ENCODE results near the gene FOXB2.
A peak's percentile ranks its signal among the peaks of the same experiment; 100 is the strongest.

FOXB2 gene

GRCh38 chr9:77016121-77016525 is 3.3 kb upstream of the FOXB2 start:
- peak overlapping the region in 3 of 7 experiments; percentile 33 to 48 (median 36) for H3K4me3 ChIP-seq (ENCODE audit: control insufficient read depth in 1 of 7, extremely low read depth in 1 of 7, insufficient read depth in 4 of 7, low read depth in 2 of 7, low read length in 6 of 7)

GRCh38 chr9:77016526-77017504 is 2.6 kb upstream of the FOXB2 start:
- Histone ChIP-seq H3K36me3 (ENCODE audit: control insufficient read depth in 4 of 4, insufficient read depth in 4 of 4, low read length in 3 of 4) (no peaks in the 10 kb centered on the region), H3K27ac (ENCODE audit: insufficient read depth in 1 of 2, low read depth in 1 of 2, low read length in 2 of 2, poor library complexity in 1 of 2, severe bottlenecking in 2 of 2) (no peak overlapping the region), H3K4me1 (ENCODE audit: control extremely low read depth in 1 of 4, control insufficient read depth in 4 of 4, insufficient read depth in 4 of 4, low read length in 3 of 4) (peaks cover 0 to 61% (median 35%) of the 10 kb centered on the region in 4 experiments), H3K4me3 (ENCODE audit: control insufficient read depth in 1 of 7, extremely low read depth in 1 of 7, insufficient read depth in 4 of 7, low read depth in 2 of 7, low read length in 6 of 7) (peak overlapping the region in 3 of 7 experiments; percentile 33 to 48 (median 36)), H3K27me3 (replicated peaks in 2 of 5; ENCODE audit: control insufficient read depth in 4 of 5, insufficient read depth in 5 of 5, low read length in 4 of 5) (peaks cover 9 to 99% (median 75%) of the 10 kb centered on the region in 5 experiments), H3K9me3 (ENCODE audit: control extremely low read depth in 1 of 5, control insufficient read depth in 4 of 5, insufficient read depth in 2 of 5, low read depth in 1 of 5, low read length in 4 of 5) (peaks cover 0 to 4% (median 0%) of the 10 kb centered on the region in 5 experiments)
- CTCF ChIA-PET, result interaction anchor here (1.1 to 1.4 kb wide), 4 partner anchors 8 to 205 kb away, joined by 3 to 6 read pairs (median 3); no protein-coding TSS in a partner anchor
- POLR2A ChIA-PET, result no interaction called here
- peak in 2 of 3 donors; percentile 43 to 48 for DNase-seq
- WGBS (ENCODE audit: insufficient coverage), result 5% methylated on average over 42 of the region's 47 CpGs

More at GRCh38 chr9:77016121-77016525, 3.3 kb upstream of the FOXB2 start:
- DNase-seq, result peak; percentile 66 to 87 (median 87)
- ChIA-PET POLR2A (no interaction called here), CTCF (interaction anchor here (1.1 to 1.4 kb wide), 4 partner anchors 9 to 280 kb away, joined by 3 to 6 read pairs (median 3); no protein-coding TSS in a partner anchor)
- Histone ChIP-seq H3K9me3 (ENCODE audit: control extremely low read depth in 1 of 5, control insufficient read depth in 4 of 5, insufficient read depth in 2 of 5, low read depth in 1 of 5, low read length in 4 of 5) (peaks cover 0 to 4% (median 0%) of the 10 kb centered on the region in 5 experiments), H3K4me1 (ENCODE audit: control extremely low read depth in 1 of 4, control insufficient read depth in 4 of 4, insufficient read depth in 4 of 4, low read length in 3 of 4) (peaks cover 0 to 60% (median 35%) of the 10 kb centered on the region in 4 experiments), H3K36me3 (ENCODE audit: control insufficient read depth in 4 of 4, insufficient read depth in 4 of 4, low read length in 3 of 4) (no peaks in the 10 kb centered on the region), H3K27me3 (replicated peaks in 2 of 5; ENCODE audit: control insufficient read depth in 4 of 5, insufficient read depth in 5 of 5, low read length in 4 of 5) (peaks cover 14 to 99% (median 72%) of the 10 kb centered on the region in 5 experiments), H3K27ac (ENCODE audit: insufficient read depth in 1 of 2, low read depth in 1 of 2, low read length in 2 of 2, poor library complexity in 1 of 2, severe bottlenecking in 2 of 2) (no peak overlapping the region)
- 0% methylated on average over 34 of the region's 37 CpGs for WGBS (ENCODE audit: insufficient coverage)

GRCh38 chr9:77017505-77017894 is 2.0 kb upstream of the FOXB2 start:
- WGBS (ENCODE audit: insufficient coverage), result 6% methylated on average over 4 of the region's 5 CpGs
- Histone ChIP-seq H3K27ac (ENCODE audit: insufficient read depth in 1 of 2, low read depth in 1 of 2, low read length in 2 of 2, poor library complexity in 1 of 2, severe bottlenecking in 2 of 2) (no peak overlapping the region), H3K4me3 (ENCODE audit: control insufficient read depth in 1 of 7, extremely low read depth in 1 of 7, insufficient read depth in 4 of 7, low read depth in 2 of 7, low read length in 6 of 7) (no peak overlapping the region), H3K36me3 (ENCODE audit: control insufficient read depth in 4 of 4, insufficient read depth in 4 of 4, low read length in 3 of 4) (no peaks in the 10 kb centered on the region), H3K27me3 (replicated peaks in 2 of 5; ENCODE audit: control insufficient read depth in 4 of 5, insufficient read depth in 5 of 5, low read length in 4 of 5) (peaks cover 9 to 99% (median 75%) of the 10 kb centered on the region in 5 experiments), H3K4me1 (ENCODE audit: control extremely low read depth in 1 of 4, control insufficient read depth in 4 of 4, insufficient read depth in 4 of 4, low read length in 3 of 4) (peaks cover 0 to 60% (median 32%) of the 10 kb centered on the region in 4 experiments), H3K9me3 (ENCODE audit: control extremely low read depth in 1 of 5, control insufficient read depth in 4 of 5, insufficient read depth in 2 of 5, low read depth in 1 of 5, low read length in 4 of 5) (peaks cover 0 to 4% (median 0%) of the 10 kb centered on the region in 5 experiments)
- DNase-seq, result no peak
- POLR2A ChIA-PET, result no interaction called here
- CTCF ChIA-PET, result interaction anchor here (1.1 to 1.3 kb wide), 3 partner anchors 9 to 206 kb away, joined by 3 to 6 read pairs (median 3); no protein-coding TSS in a partner anchor

- H3K27me3 ChIP-seq (replicated peaks in 2 of 5; ENCODE audit: control insufficient read depth in 4 of 5, insufficient read depth in 5 of 5, low read length in 4 of 5), result peaks cover 12 to 99% (median 74%) of the 10 kb centered on the region in 5 experiments
- peak overlapping the region in 3 of 7 experiments; percentile 8 to 40 (median 16) for H3K4me3 ChIP-seq (ENCODE audit: control insufficient read depth in 1 of 7, extremely low read depth in 1 of 7, insufficient read depth in 4 of 7, low read depth in 2 of 7, low read length in 6 of 7)
- POLR2A ChIA-PET, result interaction anchor here (0.5 kb wide), 1 partner anchor 163 kb away, joined by 3 read pairs; no protein-coding TSS in a partner anchor
- DNase-seq, result peak in 2 of 3 donors; percentile 43 to 49
- H3K4me1 ChIP-seq (ENCODE audit: control extremely low read depth in 1 of 4, control insufficient read depth in 4 of 4, insufficient read depth in 4 of 4, low read length in 3 of 4), result peaks cover 0 to 60% (median 35%) of the 10 kb centered on the region in 4 experiments
- H3K36me3 ChIP-seq (ENCODE audit: control insufficient read depth in 4 of 4, insufficient read depth in 4 of 4, low read length in 3 of 4), result no peaks in the 10 kb centered on the region
- H3K9me3 ChIP-seq (ENCODE audit: control extremely low read depth in 1 of 5, control insufficient read depth in 4 of 5, insufficient read depth in 2 of 5, low read depth in 1 of 5, low read length in 4 of 5), result peaks cover 0 to 4% (median 0%) of the 10 kb centered on the region in 5 experiments
- H3K27ac ChIP-seq (ENCODE audit: insufficient read depth in 1 of 2, low read depth in 1 of 2, low read length in 2 of 2, poor library complexity in 1 of 2, severe bottlenecking in 2 of 2), result no peak overlapping the region
- CTCF ChIA-PET, result interaction anchor here (1.1 kb wide), 1 partner anchor 207 kb away, joined by 3 read pairs; no protein-coding TSS in a partner anchor
- under 1% methylated on average over 51 of the region's 64 CpGs for WGBS (ENCODE audit: insufficient coverage)
Measured at GRCh38 chr9:77018058-77018968, 1.1 kb upstream of the FOXB2 start.

- Histone ChIP-seq H3K36me3 (ENCODE audit: control insufficient read depth in 4 of 4, insufficient read depth in 4 of 4, low read length in 3 of 4) (no peaks in the 10 kb centered on the region), H3K4me3 (ENCODE audit: control insufficient read depth in 1 of 7, extremely low read depth in 1 of 7, insufficient read depth in 4 of 7, low read depth in 2 of 7, low read length in 6 of 7) (peak overlapping the region in 1 of 7 experiments; percentile 8), H3K4me1 (ENCODE audit: control extremely low read depth in 1 of 4, control insufficient read depth in 4 of 4, insufficient read depth in 4 of 4, low read length in 3 of 4) (peaks cover 0 to 60% (median 35%) of the 10 kb centered on the region in 4 experiments), H3K9me3 (ENCODE audit: control extremely low read depth in 1 of 5, control insufficient read depth in 4 of 5, insufficient read depth in 2 of 5, low read depth in 1 of 5, low read length in 4 of 5) (peaks cover 0 to 4% (median 0%) of the 10 kb centered on the region in 5 experiments), H3K27ac (ENCODE audit: insufficient read depth in 1 of 2, low read depth in 1 of 2, low read length in 2 of 2, poor library complexity in 1 of 2, severe bottlenecking in 2 of 2) (no peak overlapping the region), H3K27me3 (replicated peaks in 2 of 5; ENCODE audit: control insufficient read depth in 4 of 5, insufficient read depth in 5 of 5, low read length in 4 of 5) (peaks cover 12 to 99% (median 74%) of the 10 kb centered on the region in 5 experiments)
- WGBS (ENCODE audit: insufficient coverage), result 1% methylated on average over 10 of the region's 12 CpGs
- ChIA-PET CTCF (no interaction called here), POLR2A (no interaction called here)
- DNase-seq, result no peak
Measured at GRCh38 chr9:77018969-77019235, 553 bp upstream of the FOXB2 start.

GRCh38 chr9:77019926-77020412 is 514 bp downstream of the FOXB2 start:
- no peaks in the 10 kb centered on the region for H3K36me3 ChIP-seq (ENCODE audit: control insufficient read depth in 4 of 4, insufficient read depth in 4 of 4, low read length in 3 of 4)
- CTCF ChIA-PET, result no interaction called here
- H3K4me3 ChIP-seq (ENCODE audit: control insufficient read depth in 1 of 7, extremely low read depth in 1 of 7, insufficient read depth in 4 of 7, low read depth in 2 of 7, low read length in 6 of 7), result no peak overlapping the region
- H3K27me3 ChIP-seq (replicated peaks in 2 of 5; ENCODE audit: control insufficient read depth in 4 of 5, insufficient read depth in 5 of 5, low read length in 4 of 5), result peaks cover 17 to 99% (median 77%) of the 10 kb centered on the region in 5 experiments
- peaks cover 0 to 52% (median 33%) of the 10 kb centered on the region in 4 experiments for H3K4me1 ChIP-seq (ENCODE audit: control extremely low read depth in 1 of 4, control insufficient read depth in 4 of 4, insufficient read depth in 4 of 4, low read length in 3 of 4)
- 5% methylated on average over 44 of the region's 58 CpGs for WGBS (ENCODE audit: insufficient coverage)
- POLR2A ChIA-PET, result no interaction called here
- no peak overlapping the region for H3K27ac ChIP-seq (ENCODE audit: insufficient read depth in 1 of 2, low read depth in 1 of 2, low read length in 2 of 2, poor library complexity in 1 of 2, severe bottlenecking in 2 of 2)
- no peak for DNase-seq
- H3K9me3 ChIP-seq (ENCODE audit: control extremely low read depth in 1 of 5, control insufficient read depth in 4 of 5, insufficient read depth in 2 of 5, low read depth in 1 of 5, low read length in 4 of 5), result peaks cover 0 to 4% (median 0%) of the 10 kb centered on the region in 5 experiments
